GM19395 (cell line): Measurements from ENCODE around the gene SPINK4.

Experiments used
- ATAC-seq: cut with Tn5 transposase; IDR thresholded peaks from one replicate; pipeline ENCODE4 v1.9.1; 2021; ENCODE audit warnings: mild to moderate bottlenecking, moderate library complexity; ENCODE audit not compliant: unreplicated experiment

Gene SPINK4

DNA sequence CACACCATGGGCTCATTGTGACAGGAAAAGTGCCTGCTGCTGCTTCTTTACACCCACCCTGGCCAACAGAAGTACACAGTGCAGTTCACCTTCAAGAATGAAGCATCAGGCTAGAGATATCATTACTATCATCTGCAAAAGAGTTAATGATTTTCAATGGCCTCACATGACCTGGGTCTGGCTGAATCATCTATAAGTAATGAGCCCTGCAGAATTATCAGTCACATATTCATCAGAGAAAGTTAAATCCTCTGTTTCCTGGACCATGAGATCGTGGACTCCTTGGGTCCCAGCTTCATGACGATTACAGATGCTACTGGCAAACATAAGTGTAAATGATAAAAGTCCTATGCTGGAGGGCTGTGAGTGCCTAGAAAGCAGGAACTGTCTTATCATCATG, 16.3 kb downstream of the SPINK4 start:
- ATAC-seq: no peak

DNA sequence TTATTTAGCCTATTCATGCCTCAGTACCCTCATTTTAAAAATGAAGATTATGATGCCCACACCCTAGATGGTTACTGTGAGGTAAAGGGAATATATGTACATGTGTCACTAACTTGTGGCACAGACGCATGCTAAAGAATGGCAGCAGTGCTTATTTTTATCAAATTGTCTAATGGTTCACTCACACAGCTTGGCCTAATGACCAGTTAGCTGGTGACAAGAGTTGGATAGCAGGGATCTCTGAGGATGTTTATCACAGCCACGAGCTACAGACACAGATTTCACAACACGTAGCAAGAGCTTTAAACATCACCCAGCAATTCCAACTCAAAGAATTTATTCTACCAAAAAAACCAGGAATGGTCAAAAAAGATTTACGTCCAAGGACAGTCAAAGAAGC, 17.3 kb downstream of the SPINK4 start:
- no peak for ATAC-seq

DNA sequence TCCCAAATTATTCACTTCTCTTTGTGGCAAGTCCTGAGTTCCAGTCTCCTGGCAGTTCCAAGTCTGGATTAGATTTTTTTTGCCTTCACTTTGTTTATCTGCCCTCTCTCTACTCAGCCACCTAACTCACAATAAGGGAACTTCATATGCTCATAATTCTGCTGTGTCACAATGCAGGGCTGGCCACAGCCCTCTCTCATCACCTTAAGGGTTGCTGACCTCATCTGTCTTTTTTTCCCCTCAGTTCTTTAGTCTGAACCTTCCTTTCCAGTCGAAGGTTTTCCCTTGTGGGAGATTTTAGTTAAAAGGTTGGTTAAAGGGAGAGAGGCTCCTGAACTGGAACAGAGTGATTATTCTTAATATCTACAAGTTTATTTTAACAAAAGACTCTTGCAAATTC, 20.4 kb downstream of the SPINK4 start:
- no peak for ATAC-seq

DNA sequence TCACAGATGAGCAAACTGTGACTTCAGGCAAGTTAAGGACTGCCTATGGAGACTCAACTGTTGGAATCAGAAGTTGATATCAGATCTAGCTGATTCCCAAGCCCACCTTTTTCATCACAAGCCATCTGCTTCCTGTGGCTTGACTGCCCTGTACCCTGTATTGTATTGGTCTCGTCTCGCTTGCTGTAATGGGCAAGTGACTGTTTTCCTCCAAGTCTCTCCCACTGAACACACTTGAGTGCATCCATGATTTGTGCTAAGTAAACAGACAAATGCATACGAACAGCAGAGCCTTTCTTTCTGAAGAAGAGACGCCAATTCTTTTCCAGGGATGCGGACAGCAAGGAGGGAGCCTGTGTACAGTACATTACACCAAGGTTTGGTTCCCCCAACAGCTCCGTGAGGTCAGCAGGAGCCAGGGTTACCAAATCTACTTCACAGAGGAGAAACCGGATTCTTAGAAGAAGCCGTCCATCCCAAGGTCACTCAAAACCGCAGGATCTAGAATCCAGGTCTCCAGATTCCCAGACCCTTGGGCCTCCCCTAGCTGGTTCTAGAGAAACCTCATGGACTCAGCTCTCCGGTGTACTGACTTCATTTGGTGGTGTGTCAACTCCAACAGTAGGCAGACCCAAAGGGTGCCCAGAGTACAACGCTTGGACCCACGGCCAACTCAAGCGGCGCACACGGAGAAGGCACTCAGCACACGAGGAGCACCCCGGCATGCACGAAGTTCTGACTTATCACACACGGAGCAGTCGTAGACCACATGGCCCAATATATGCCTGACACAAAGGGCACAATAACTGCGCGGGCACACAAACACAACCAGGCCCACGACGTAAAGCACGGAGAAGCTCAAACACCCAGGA, 23.4 kb downstream of the SPINK4 start:
- ATAC-seq: peak; percentile 9

DNA sequence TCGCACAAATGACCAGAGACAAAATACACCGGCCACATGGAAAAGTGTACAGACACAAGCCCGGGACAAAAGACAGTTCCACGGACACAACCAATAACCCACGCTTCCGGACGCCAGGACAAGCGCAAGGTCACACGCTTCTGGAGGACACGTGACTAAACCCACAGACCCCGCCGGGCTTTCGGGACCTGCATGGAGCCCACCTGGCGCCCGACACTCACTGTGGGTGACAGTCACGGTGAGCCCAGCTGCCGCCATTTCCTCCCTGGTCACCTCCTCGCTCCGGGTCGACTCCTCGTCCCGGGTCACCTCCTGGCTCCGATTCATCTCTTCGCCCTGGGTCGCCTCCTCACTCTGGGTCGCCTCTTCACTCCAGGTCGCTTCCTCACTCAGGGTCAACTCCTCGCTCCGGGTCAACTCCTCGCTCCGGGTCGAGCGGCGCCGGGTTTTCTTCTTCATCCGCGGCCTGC, 24.1 kb downstream of the SPINK4 start:
- ATAC-seq: peak; percentile 36

DNA sequence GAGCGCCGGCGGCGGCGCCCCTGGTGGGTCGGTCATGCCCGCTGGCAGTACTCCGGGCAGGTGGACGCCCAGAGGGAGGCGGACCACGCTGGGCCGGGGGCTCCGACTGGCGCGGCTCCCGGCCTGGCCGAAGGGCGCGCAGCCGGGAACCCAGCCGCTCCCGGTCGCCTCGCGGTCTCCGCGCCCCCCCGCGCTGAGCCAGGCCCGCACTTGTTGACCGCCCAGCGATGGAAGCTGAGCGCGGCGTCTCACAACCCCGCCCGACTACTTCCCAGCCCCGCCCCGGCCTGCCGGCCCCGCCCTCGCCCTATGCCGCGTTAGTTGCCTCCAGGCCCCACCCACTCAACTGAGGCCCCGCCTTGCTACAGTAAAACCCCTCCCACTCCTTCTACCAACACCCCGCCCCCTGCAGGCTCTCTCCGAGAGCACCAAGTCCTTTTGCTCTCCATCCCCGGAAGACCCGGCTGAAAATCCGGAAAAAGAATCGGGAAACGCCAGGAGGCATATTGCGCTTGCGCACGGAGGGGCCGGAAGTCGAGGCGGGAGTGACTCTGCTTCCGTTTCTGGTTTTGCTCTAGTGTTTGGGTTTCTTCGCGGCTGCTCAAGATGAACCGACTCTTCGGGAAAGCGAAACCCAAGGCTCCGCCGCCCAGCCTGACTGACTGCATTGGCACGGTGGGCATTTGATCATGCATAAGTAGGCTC, 24.7 kb downstream of the SPINK4 start, which contains the start of the genes BAG1 and CHMP5:
Gene BAG1, minus strand, starts transcription at position 236 of the 705 bp plus-strand sequence.
Gene CHMP5, plus strand, starts transcription at position 577 of the 705 bp plus-strand sequence. Its CDS starts 30 bp downstream, at position 607.
- peak; percentile 86 for ATAC-seq

DNA sequence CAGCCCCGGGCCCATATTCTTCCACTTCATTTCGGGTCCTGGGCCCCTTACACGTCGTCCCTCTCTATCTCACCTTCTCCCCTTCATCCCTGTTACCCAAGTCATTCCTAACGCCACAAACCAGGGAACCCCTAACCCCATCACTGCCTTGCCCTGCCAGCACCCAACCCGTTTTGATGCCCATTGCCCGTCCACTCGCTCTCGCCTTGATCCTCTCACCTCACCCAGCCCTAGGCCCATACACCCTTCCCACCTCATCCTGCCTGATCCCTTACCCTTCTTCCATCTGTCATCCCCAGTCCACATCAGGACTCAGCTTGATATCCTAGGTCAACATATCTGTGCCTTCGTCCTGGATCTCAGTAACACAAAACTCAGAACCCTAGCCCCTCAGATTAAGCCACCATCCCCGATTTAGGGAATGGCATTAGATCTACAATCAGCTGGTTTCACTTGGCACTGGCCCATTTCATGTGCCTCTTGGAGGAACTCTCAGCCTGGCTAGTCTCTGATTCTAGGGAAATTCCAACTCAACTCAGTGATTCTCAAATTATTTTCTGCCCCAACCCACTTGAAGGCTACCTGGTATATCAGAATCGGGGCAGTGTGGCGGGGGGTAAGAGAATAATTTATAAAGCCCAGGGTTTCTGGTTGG, 25.4 kb downstream of the SPINK4 start:
- ATAC-seq: no peak

DNA sequence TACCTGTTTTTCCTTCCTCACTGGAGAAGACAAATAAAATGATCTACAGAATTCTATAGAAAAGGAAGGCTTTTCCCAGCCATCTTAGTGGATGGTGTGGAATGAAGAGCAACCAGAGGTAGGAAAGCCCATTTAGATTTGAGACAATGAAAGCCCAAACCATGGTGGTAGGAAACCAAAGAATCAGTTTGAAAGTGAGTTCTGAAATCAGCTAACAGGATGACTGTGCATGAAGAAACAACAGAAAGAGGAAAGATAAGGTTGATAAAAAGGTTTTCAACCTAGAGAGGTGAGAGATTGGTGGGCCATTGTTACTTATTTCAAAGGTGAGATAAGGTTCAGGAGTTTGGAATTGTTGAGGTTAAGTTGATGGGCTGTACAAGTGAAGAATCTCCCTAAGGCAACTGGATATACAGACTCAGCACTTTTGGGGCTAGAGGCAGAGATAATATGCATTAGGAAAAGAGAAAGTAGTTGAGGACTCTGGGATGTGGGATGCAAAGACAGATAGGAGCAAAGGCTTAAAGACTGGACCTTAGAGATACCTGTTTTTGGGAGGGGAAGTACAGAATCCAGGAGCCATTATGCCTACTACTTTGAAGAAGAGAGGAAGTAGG, 27.3 kb downstream of the SPINK4 start:
- no peak for ATAC-seq

DNA sequence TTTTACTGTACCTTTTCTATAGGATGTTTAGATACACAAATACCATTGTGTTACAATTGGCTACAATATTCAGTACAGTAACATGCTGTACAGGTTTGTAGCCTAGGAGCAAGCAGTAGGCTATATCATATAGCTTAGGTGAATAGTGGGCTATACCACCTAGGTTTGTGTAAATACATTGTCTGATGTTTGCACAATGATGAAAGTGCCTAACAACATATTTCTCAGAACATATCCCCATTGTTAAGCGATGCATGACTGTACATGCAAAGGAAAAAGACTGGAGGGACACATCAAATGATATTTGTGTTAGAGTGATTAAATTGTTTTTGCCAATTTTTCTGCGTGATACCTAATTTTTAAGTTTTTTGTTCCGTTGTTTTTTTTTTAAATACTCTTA, 30.2 kb downstream of the SPINK4 start:
- ATAC-seq: no peak

DNA sequence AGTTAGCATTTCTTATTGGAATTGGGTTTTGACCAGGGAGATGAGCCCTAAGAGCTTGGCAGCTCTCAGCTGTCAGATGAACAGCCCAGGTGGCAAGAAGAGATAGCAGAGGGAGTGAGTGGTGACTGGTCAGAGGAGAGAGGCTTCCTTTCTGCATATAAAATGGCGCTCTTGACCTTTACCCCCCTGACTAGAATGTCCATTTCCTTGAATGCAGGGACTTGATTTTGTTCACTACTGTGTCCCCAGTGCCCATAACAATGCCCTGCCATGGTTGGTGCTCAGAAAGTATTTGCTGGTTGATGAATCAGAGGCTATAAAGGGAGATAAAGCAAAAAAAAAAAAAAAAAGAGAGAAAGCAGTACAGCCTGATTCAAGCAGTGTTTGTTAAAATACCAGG, 32.1 kb downstream of the SPINK4 start:
- ATAC-seq: no peak

DNA sequence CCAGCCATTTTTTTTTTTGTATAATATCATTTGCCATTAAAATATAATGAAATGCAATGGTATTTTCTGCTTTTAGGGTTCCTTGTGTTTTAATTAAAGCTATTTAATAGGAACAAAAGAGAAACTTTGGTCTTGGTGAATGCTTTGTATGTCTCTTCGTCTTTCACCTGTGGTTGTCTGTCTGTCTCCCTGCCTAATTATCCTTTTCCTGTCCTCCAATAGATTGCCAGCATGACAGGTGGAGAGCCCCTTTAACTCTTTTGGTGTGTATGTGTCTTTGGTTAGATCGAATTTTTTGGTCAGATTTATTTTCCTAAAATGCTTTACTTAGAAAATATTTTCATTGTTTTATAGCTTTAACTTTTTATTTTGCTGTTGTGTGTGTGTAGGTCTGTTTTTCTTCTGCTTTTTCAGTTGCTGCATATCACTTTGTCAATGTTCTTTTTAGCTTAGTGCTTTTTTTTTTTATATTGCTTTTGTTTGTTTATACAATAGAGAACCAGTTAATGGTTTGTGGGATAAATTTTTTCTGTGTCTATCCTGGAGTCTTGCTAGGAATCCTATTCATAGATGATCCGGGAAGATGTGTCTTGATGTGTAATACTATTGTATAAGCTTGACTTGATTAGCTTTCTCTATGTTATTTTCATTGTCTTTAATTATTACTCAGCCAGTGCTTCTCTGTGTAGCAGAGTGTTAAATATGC, 33.5 kb downstream of the SPINK4 start:
- ATAC-seq: no peak

DNA sequence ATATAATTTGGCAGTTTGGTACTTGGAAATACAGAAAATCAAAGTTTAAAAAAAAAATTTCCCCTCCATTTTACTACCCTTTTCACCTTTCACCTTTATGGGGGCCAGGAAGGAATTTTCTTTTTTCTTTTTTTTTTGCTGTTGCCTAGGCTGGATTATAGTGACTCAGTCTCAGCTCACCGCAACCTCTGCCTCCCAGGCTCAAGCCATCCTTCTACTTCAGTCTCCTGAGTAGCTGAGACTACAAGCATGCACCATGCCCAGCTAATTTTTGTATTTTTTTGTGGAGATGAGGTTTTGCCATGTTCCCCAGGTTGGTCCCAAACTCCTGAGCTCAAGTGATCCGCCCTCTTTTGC, 34.0 kb downstream of the SPINK4 start:
- no peak for ATAC-seq

DNA sequence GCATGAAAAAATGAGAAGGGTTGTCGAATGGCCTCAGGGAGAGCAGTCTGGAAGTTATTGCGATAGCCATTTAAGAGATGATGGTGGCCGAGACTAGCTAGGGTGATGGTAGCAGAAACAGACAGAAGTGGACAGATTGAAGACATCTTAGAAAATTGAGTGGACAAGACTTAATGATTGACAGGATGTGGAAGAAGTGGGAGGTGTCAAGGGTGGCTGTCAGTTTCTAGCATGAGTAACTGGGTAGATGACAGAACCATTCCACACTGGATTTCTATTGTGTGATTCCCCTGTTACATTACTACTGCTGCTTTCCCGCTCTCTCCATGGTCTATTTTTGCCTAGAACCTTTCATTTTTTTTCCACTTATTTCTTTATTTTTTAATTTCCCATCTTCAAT, 37.5 kb downstream of the SPINK4 start:
- ATAC-seq: no peak

DNA sequence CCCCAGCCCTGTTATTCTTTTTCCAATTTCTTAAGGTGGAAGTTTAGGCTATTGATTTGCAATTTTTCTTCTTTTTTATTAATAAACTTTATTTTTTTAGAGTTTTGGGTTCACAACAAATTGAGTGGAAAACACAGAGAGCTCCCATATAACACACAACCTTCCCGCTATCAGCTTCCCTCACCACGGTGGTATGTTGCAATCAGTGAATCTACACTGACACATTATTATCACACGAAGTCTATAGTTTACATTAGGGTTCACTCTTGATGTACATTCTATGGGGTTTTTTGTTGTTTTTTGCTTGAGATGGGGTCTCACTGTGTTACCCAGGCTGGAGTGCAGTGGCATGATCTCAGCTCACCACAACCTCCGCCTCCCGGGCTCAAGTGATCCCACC, 45.5 kb downstream of the SPINK4 start:
- no peak for ATAC-seq

DNA sequence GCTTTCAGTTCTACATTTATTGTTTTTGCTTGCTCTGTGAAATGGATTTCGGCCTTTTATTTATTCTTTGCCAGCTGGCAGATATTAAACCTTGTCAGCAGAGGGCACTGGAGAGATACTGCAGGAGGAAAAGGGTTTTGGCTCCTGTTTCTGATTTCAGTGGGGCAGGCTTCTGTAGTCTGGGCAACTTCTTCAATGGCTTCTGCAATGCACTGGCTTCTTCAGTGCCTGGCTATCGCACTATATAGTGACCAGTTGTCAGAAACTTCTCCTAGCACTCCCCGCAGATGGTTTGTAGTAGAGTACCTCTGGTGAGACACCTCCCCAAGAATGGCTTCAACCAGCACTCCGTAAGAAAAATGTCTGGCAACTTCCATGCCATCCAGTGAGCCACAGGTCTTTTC, 47.1 kb downstream of the SPINK4 start:
- ATAC-seq: no peak

DNA sequence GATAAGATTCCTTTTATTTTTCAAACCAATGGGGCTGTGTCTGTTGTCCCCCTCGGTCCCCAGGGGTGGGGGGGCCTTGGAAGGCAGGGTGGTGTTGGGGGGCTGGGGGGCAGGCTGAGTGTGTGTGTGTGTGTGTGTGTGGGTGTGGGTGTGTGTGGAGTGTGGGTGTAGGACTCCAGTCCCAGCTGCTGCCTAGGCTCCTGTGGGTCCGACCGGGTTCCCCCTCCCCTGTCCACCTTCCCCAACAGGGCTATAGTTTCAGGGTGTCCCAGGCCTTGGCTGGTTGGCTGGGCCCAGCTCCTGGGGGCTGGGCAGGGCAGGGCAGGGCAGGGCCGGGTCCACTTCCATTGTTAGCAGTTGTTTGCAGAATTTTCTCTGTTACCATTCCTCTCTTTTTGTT, 48.3 kb downstream of the SPINK4 start:
- ATAC-seq: no peak

DNA sequence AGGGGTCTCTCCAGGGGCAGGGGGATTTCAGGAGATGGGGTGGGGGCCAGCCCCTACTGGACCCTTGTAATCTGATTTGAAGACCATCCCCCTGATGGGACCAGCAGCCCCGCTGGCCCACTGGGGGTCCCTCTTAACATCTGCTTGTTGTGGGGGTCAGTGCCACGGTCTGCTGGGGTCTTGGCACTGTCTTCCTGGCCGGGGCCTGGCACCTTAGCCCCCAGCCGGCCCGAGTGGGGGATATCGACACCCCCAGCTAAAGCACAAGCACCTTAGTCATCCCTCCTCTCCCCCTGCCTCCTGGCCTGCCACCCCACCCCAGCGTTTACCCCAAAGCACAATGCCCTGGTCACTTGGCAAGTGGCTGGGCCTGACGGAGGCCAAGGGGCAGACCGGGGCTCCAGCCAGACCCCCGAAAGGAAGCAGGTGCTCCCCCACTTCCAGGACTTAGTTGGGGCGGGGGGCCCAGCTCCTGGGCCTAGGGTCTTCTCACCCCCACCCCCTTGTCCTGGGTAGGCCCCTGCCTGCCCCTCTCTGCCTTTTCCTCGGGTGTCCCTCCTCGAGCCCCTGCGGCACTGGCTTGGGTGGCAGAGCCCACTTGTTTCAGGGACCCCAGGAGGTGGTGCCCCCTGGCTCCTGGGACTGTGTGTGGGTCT, 49.0 kb downstream of the SPINK4 start:
- ATAC-seq: no peak

DNA sequence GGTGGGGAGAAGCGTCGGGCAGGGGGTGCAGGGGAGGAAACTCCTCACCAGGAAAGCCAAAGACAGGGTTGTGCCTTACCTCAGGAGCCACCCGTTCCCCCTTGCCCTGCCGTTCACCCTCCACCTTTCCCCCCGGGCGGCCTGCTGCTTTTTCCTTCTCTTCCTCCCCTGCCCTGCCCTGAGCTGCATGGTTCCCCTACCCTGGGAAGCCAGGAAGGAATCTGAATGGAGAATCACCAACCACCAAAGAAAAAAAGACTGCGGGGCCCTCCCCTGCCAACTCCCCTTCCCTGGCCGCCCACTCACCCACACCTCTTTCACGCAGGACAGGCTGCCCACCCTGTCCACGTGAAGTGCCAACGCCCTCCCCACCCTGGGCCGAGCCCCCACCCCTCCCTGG, 49.5 kb downstream of the SPINK4 start:
- ATAC-seq: no peak

DNA sequence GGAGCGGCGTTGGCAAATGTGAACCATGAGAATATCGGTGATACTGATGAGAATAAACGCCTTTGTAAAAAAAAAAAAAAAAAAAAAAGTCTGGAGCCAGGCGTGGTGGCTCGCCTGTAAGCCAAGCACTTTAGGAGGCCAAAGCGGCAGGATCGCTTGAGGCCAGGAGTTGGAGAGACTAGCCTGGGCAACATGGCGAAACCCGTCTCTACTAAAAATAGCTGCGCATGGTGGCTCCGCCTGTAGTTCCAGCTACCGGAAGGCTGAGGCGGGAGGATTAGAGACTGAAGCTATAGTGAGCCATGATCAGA, 49.9 kb downstream of the SPINK4 start:
- ATAC-seq: no peak
